ENCODE data around the gene GLIS1.

DNA sequence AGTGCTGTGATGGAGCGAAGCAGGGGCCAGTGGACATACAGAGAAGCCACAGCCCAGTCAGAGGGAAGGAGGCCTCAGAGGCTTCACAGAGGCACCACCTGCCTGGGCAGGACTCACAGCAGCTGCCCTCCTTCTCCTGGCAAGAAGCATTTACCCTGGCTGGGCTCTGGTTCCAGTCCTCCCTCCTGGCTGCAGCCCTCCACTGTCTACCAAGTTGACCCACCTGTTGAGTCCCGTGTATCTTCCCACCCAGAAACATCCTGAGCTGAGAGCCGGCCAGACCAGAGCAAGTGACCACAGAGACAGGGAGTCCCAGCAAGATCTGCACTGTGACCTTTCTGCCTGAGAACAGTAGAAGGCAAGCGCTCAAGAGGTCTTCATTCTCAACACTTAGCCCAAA lies 49.7 kb downstream of the GLIS1 start:
- TF ChIP-seq RXRA (IDR thresholded peaks at IDR 0.05; ENCODE audit: insufficient read depth, low read depth, low read length) (no peak), POLR2A (IDR thresholded peaks at IDR 0.05; ENCODE audit: control extremely low read depth in 1 of 2, low read depth in 2 of 2, low read length in 2 of 2) (no peak), EP300 (IDR thresholded peaks at IDR 0.05; ENCODE audit: borderline replicate concordance in 1 of 2, low read depth in 2 of 2, low read length in 2 of 2) (no peak), KDM5A (IDR thresholded peaks at IDR 0.05; ENCODE audit: low read length) (no peak), GTF2F1 (IDR thresholded peaks at IDR 0.05; ENCODE audit: borderline replicate concordance, low read depth, low read length) (no peak), RAD21 (IDR thresholded peaks at IDR 0.05 in 1 of 2, conservative IDR thresholded peaks at IDR 0.05 in 1 of 2; ENCODE audit: low read depth in 2 of 2, low read length in 2 of 2) (no peak), HDAC2 (IDR thresholded peaks at IDR 0.05; ENCODE audit: borderline replicate concordance in 1 of 2, low read depth in 2 of 2, low read length in 2 of 2) (no peak), EZH2 (IDR thresholded peaks at IDR 0.05; ENCODE audit: low read depth, low read length, severe bottlenecking) (no peak), CTBP2 (IDR thresholded peaks at IDR 0.05; ENCODE audit: borderline replicate concordance, insufficient read depth, insufficient read length, low read length) (no peak), SRF (IDR thresholded peaks at IDR 0.05; ENCODE audit: low read depth, low read length) (no peak)
- TF ChIP-seq, protein P1, sequence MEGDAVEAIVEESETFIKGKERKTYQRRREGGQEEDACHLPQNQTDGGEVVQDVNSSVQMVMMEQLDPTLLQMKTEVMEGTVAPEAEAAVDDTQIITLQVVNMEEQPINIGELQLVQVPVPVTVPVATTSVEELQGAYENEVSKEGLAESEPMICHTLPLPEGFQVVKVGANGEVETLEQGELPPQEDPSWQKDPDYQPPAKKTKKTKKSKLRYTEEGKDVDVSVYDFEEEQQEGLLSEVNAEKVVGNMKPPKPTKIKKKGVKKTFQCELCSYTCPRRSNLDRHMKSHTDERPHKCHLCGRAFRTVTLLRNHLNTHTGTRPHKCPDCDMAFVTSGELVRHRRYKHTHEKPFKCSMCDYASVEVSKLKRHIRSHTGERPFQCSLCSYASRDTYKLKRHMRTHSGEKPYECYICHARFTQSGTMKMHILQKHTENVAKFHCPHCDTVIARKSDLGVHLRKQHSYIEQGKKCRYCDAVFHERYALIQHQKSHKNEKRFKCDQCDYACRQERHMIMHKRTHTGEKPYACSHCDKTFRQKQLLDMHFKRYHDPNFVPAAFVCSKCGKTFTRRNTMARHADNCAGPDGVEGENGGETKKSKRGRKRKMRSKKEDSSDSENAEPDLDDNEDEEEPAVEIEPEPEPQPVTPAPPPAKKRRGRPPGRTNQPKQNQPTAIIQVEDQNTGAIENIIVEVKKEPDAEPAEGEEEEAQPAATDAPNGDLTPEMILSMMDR (IDR thresholded peaks at IDR 0.05; ENCODE audit: control extremely low read depth in 1 of 3, insufficient read depth in 1 of 3, low read depth in 1 of 3, low read length in 3 of 3): no peak
- TF ChIP-seq, protein P2, sequence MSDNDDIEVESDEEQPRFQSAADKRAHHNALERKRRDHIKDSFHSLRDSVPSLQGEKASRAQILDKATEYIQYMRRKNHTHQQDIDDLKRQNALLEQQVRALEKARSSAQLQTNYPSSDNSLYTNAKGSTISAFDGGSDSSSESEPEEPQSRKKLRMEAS (IDR thresholded peaks at IDR 0.05): no peak

Measured in H1 (cell line).